ENCODE results near the gene DST. TPM values are rescaled to one million over a fixed set of nuclear protein-coding genes. Genes with fewer than 3 reads are reported as not detected.

DST gene
- total RNA-seq, 2 experiments from 2014 or later, result 5.7 to 5.9 TPM

DNA sequence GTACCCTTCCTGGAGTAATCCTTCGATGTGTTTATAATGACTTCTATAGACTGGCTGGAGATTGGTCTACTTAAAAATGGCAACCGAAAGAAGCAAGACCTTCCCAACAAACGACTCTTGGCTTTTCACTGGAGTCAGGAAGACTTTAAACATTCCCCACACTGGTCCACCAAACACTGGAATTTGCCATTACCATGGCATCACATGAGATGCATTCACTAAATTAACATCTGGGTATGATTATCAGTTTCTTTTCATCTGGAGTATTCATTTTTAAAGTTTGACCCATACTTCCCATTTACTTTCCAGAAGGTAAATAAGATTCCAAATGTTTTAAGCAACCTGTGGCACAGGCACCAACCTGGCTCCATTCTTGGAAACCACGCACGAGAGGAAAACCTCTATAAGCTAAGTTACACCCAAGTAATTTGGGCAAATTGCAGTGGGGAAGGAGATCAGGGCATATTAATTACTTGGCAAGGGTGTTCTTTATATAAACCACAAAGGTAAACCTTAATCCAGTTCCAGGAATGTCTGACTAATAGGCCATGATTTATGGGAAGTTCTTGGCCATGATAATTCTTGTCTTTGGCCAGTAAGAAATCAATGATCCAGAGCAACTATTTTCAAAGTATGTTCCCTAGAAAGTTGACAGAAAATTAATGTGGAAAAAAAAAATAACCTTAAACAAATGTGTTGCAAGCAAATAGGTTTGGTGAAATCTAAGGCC is 205.4 kb downstream of the DST start:
- intact Hi-C loops (cut with DNase I, micrococcal nuclease), result no loop called here
- no peak overlapping the region for H3K27ac Mint-ChIP-seq

DNA sequence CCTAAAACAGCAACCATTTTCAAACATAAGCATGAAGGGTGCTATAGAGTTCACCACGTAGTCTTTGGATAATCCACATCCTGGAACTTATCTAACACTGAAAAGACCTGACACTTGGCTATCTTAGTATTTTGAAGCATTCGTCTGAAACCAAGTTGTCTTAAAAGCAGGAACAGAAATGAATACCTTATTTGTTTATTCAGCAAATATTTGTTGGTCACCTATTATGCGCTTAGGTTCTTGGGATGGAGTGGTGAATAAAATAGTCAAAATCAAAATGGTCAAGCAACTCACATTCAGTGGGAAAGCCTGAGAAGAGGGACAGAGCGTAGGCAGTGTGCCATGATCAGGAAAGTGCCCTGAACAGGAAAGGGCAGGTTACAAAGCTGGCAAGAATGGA is 206.9 kb downstream of the DST start:
- Histone ChIP-seq H3K4me3 (ENCODE audit: low read length) (no peak overlapping the region), H3K27ac (ENCODE audit: low read depth in 1 of 2, low read length in 2 of 2) (no peak overlapping the region), H3K36me3 (ENCODE audit: insufficient read depth, low read length) (no peaks in the 10 kb centered on the region), H3K27me3 (ENCODE audit: control insufficient read depth in 1 of 2, insufficient read depth in 2 of 2, low read length in 2 of 2) (no peaks in the 10 kb centered on the region), H3K4me1 (ENCODE audit: insufficient read depth, low read length) (no peaks in the 10 kb centered on the region), H3K9me3 (ENCODE audit: control insufficient read depth in 1 of 2, insufficient read depth in 1 of 2, low read length in 2 of 2) (peaks cover 0 to 24% of the 10 kb centered on the region in 2 experiments)
- no peak for TF ChIP-seq CTCF (IDR thresholded peaks at IDR 0.05)
- H3K36me3 Mint-ChIP-seq (ENCODE audit: low read depth), result no peaks in the 10 kb centered on the region
- H3K27ac Mint-ChIP-seq, result no peak overlapping the region
- H3K4me3 Mint-ChIP-seq, result no peak overlapping the region
- CTCF ChIA-PET, result no interaction called here
- no peaks in the 10 kb centered on the region for H3K4me1 Mint-ChIP-seq (ENCODE audit: low read depth)
- ATAC-seq (ENCODE audit: poor library complexity) (no peak), DNase-seq (no peak)
- peaks cover 23% of the 10 kb centered on the region for H3K27me3 Mint-ChIP-seq
- POLR2A ChIA-PET, result no interaction called here
- intact Hi-C loops (cut with DNase I, micrococcal nuclease), result no loop called here
- H3K9me3 Mint-ChIP-seq, result peaks cover 8% of the 10 kb centered on the region

More for the DNA sequence above, 205.4 kb downstream of the DST start:
- Histone ChIP-seq H3K9me3 (ENCODE audit: control insufficient read depth in 1 of 2, insufficient read depth in 1 of 2, low read length in 2 of 2) (peaks cover 0 to 11% of the 10 kb centered on the region in 2 experiments), H3K36me3 (ENCODE audit: insufficient read depth, low read length) (no peaks in the 10 kb centered on the region), H3K27me3 (ENCODE audit: control insufficient read depth in 1 of 2, insufficient read depth in 2 of 2, low read length in 2 of 2) (no peaks in the 10 kb centered on the region), H3K27ac (ENCODE audit: low read depth in 1 of 2, low read length in 2 of 2) (no peak overlapping the region), H3K4me3 (ENCODE audit: low read length) (no peak overlapping the region), H3K4me1 (ENCODE audit: insufficient read depth, low read length) (no peaks in the 10 kb centered on the region)
- H3K27me3 Mint-ChIP-seq, result peaks cover 23% of the 10 kb centered on the region
- ChIA-PET CTCF (no interaction called here), POLR2A (no interaction called here)
- no peaks in the 10 kb centered on the region for H3K4me1 Mint-ChIP-seq (ENCODE audit: low read depth)
- no peak overlapping the region for H3K4me3 Mint-ChIP-seq
- H3K9me3 Mint-ChIP-seq, result peaks cover 8% of the 10 kb centered on the region
- DNase-seq (no peak), ATAC-seq (ENCODE audit: poor library complexity) (no peak)
- no peak for TF ChIP-seq CTCF (IDR thresholded peaks at IDR 0.05)
- no peaks in the 10 kb centered on the region for H3K36me3 Mint-ChIP-seq (ENCODE audit: low read depth)

- ChIA-PET POLR2A (no interaction called here), CTCF (no interaction called here)
- ATAC-seq (ENCODE audit: poor library complexity) (no peak), DNase-seq (no peak)
- no peak for TF ChIP-seq CTCF (IDR thresholded peaks at IDR 0.05)
- no peaks in the 10 kb centered on the region for H3K4me1 Mint-ChIP-seq (ENCODE audit: low read depth)
- Histone ChIP-seq H3K9me3 (ENCODE audit: control insufficient read depth in 1 of 2, insufficient read depth in 1 of 2, low read length in 2 of 2) (peaks cover 0 to 25% of the 10 kb centered on the region in 2 experiments), H3K4me1 (ENCODE audit: insufficient read depth, low read length) (no peaks in the 10 kb centered on the region), H3K27me3 (ENCODE audit: control insufficient read depth in 1 of 2, insufficient read depth in 2 of 2, low read length in 2 of 2) (no peaks in the 10 kb centered on the region), H3K36me3 (ENCODE audit: insufficient read depth, low read length) (no peaks in the 10 kb centered on the region), H3K27ac (ENCODE audit: low read depth in 1 of 2, low read length in 2 of 2) (no peak overlapping the region), H3K4me3 (ENCODE audit: low read length) (no peak overlapping the region)
- no peak overlapping the region for H3K4me3 Mint-ChIP-seq
- no peaks in the 10 kb centered on the region for H3K36me3 Mint-ChIP-seq (ENCODE audit: low read depth)
- H3K27me3 Mint-ChIP-seq, result peaks cover 23% of the 10 kb centered on the region
- intact Hi-C loops (cut with DNase I, micrococcal nuclease), result no loop called here
- no peak overlapping the region for H3K27ac Mint-ChIP-seq
- H3K9me3 Mint-ChIP-seq, result peaks cover 8% of the 10 kb centered on the region
These were observed 207.4 kb downstream of the DST start for GRCh38 chr6:56435326-56435725.

All from CD4-positive, alpha-beta T cell (primary cell).